GM19328 (cell line): ENCODE data around the gene AQP12A.

Source experiments
- ATAC-seq: cut with Tn5 transposase; IDR thresholded peaks from one replicate; pipeline ENCODE4 v1.9.1; 2021; ENCODE audit warnings: mild to moderate bottlenecking, moderate library complexity; ENCODE audit not compliant: unreplicated experiment

AQP12A gene

DNA sequence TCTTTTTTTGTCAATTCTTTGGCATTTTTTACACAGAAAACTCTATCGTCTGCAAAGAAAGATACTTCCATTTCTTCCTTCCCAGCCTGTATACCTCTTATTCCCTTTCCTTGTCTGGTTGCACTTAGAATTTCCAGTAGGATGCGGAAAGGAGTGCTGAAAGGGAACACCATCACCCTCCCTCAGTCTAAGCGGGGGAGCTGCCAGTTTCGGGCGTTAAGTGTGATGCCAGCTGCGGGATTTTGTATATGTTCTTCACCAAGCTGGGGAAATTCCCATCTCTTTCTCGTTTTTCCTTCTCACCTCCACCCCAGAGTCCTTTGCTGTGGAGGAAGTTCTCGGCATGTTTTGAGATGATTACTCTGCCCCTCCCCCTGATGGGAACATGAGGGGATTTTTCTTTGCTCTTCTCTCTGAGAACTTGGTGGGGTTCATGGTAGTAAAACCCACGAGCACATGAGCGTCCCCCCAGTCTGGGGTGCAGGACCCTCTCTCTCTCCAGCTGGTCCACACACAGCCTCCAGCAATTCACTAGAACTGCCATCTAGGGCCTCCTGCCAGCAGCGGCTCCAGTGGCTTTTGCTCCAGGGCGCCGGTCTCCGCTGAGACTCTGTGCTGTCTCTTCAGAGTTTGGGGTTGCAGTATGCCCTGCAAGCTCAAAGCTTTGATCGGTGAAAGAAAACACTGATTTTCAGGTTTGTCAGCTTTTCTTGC is 15.5 kb downstream of the AQP12A start:
- ATAC-seq: no peak

DNA sequence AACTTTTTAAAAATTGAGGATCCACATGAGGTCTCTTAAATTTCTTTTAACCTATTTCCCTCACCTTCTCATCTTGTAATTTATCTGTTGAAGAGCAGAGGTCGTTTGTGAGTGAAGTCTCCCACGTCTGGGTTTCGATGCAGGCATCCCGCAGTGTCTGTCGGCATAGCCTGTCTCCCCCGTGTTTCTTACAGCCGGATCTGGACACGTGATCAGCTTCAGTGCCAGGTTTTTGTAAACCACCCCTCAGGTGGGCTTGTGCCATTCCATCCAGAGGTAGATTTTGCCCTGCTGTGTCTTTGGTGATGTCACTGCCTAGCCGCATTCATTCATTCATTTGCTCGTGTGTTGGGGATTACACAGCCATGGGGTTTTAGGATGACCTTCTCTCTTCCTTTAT is 16.2 kb downstream of the AQP12A start:
- no peak for ATAC-seq

- no peak for ATAC-seq
These were observed 16.8 kb downstream of the AQP12A start for GRCh38 chr2:240708457-240708856.

DNA sequence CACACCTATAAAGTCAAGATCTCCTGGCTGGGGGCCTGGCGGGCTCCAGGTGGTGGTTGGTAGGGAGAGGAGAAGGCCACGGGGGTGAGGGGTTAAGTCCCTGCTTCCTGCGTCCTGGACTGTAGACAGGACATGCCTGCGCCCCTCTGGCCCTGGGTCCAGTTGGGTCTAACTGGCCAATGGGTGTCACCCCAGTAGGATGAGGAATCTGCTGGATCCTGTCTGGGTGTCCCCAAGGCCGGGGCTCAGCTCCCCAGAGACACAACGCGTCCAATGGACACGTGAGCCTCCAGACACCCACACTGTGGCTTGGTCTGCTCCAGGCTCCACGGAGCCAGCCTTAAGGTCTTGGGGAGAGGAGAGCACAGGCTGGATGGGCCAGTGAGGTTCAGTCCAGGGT is 19.6 kb downstream of the AQP12A start:
- no peak for ATAC-seq

- no peak for ATAC-seq
These were observed 20.0 kb downstream of the AQP12A start for GRCh38 chr2:240711701-240712100.

- no peak for ATAC-seq
These were observed 20.5 kb downstream of the AQP12A start for GRCh38 chr2:240712121-240712520.

GRCh38 chr2:240713071-240713927 is 21.6 kb downstream of the AQP12A start:
- no peak for ATAC-seq

GRCh38 chr2:240713928-240714746 is 22.5 kb downstream of the AQP12A start:
- no peak for ATAC-seq

DNA sequence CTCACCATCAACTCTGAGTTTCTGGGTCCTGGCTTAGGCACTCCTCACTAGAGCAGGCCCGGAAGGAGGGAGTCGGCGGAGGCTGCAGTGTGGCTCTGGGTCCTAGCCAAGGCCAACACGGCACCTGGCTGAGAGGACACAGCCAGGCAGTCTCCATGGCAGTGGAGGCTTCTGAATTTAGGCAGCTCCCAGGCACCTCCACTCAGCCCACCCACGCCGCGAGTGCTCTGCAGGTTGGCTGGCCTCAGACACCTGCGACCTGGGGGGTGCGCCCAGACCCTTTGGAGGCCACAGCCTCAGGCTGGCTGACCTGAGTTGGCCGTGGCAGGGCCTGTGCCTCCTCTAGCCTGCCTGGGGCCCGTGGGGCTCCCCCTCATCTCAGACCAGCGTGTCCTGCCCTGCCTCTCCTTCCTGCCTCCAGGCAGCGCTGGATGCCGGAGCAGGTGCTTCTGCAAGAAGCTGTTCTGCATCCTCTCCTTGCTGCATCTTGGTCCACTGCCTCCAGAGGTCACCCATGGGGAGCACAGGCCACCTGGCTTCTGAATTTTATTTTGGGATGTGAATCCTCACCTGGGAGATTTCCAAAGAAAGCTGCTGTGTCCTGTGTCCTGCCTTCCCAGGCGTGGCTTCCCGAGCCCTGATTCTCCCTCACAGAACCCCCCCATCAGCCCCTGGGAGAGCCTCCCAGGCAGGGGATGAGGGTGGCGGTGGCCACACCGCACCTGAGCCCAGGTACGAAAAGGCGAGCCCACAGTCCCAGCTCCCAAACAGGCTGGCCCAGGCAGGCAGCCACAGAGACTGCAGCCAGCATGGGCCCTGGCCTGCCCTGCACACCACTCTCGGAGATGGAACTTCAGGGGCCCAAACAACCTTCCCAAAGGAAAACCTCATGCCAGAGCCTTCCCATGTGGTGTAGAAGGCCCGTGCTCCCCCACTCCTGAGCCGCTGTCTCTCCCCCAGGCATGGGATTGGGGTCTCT is 23.4 kb downstream of the AQP12A start:
- ATAC-seq: no peak

- no peak for ATAC-seq
These were observed 24.6 kb downstream of the AQP12A start for GRCh38 chr2:240716130-240716798.

DNA sequence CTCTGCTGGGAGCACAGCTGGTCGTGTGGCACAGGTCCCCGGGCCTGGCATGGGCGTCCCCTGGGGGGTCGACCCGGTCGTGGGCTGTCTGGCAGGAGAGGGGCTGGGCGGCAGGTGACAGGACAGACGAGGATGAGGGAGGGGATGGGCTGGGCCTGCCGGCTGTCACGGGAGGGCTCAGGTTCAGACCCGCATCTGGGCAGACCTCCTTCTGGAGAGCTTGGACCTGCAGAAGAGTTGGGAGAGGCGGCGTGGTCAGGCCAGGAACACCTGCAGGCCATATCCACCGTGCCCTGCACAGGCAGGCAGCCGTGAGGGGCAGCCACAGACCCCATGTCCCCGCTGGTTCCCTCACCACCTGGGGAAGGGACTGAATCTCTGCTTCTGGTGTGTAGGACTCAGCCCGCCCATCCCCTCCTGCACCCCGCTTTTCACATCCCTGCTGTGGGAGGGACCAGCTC is 25.5 kb downstream of the AQP12A start:
- ATAC-seq: no peak

GRCh38 chr2:240717681-240718581 is 26.3 kb downstream of the AQP12A start:
- ATAC-seq: no peak

DNA sequence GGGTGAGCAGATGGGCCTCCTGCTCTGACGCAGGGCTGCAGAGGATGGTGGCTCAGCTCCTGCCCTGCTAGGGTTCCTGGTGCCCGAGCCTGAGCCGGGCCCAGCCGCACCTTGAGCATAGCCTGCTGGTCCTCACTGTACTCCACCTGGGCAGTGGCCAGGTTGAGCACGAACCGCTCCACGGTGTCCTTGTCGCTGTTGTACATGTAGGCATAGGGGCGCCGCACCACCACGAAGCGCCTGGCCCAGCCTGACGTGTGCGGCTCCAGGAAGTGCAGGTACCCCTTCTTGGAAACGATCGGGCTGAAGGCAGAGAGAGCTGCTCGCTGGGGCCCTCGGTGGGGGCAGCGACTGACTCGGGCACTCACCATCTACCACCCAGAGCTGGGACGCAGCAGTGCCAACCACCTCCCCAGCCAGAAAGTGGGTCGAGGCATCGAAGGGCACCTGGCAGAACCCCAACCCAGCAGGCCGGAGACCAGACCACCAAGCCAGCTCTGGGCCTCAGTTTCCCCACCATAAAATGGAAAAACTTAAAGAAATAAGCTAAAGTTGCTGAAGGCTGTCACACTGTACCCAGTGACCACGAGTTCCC is 27.3 kb downstream of the AQP12A start:
- ATAC-seq: no peak

GRCh38 chr2:240719676-240720545 is 28.2 kb downstream of the AQP12A start:
- no peak for ATAC-seq

DNA sequence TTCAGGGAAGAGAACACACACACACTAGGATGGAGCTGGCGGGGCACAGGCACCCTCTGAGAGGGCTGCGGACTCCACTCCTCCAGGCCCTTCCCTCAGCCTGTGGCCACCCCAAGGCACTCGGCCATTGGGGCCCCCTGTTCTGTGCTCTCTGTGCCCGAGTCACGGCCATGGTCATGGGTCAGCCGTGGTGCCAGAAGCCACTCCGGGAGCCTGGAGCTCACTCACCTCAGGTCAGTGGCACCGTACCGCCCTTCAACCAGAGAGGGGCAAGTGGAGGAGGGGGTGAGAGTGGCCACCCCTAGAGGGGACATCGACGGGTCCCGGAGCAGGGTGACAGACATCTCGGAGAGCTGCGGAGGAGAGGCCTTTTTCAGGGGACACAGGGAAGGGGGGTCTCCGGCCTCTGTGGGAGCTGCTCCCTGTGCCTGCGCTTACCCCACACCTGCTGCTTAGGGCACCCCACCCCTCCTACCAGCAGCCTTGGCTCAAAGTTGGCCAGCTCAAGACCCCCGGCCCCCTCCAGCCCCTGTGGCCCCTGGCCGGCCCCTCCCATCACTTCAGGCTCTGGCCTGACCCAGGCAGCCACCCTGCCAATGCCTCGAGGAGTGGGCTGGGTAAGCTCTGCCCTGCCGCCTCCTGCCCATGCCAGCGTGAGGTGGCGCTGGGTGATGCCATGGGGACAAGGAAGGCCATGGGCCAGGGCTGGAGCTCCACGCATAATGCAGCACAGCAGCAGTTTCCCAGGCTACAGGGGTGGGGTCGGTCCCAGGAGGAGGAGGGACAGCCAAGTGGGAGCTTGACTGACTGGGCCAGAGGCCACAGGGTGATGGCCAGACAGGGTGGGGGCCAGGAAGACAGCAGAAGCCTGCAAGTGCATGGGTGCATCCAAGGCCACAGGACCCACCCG is 29.3 kb downstream of the AQP12A start:
- ATAC-seq: no peak

- no peak for ATAC-seq
These were observed 30.0 kb downstream of the AQP12A start for GRCh38 chr2:240721596-240722180.
